ENCODE measurements around the gene DNAAF3. TPM values are rescaled to one million over a fixed set of nuclear protein-coding genes. Genes with fewer than 3 reads are reported as not detected.

DNAAF3 gene
- total RNA-seq, 1 donor from 2014 or later = 12.2 TPM

Small RNA genes within 50 kb of the gene (microRNA-seq; reads per million reads assigned to microRNA genes)
- gene MIR7975 = not detected

Other genes starting within 250 kb of the DNAAF3 start
- 0.98 TPM in 1 of 2 replicates, not detected in the other for gene NLRP7, start 219.1 kb downstream of the DNAAF3 start, total RNA-seq (ENCODE audit: low replicate concordance)
- 35.6 and 65.4 TPM in 2 replicates for gene NLRP2, start 200.2 kb downstream of the DNAAF3 start, total RNA-seq (ENCODE audit: low replicate concordance)
- gene GP6, start 128.3 kb downstream of the DNAAF3 start, total RNA-seq (ENCODE audit: low replicate concordance) = 0.22 and 0.93 TPM in 2 replicates
- 37.9 and 74.9 TPM in 2 replicates for gene RDH13, start 103.5 kb downstream of the DNAAF3 start, total RNA-seq (ENCODE audit: low replicate concordance)
- gene EPS8L1, start 90.7 kb downstream of the DNAAF3 start, total RNA-seq (ENCODE audit: low replicate concordance) = 54.0 and 116 TPM in 2 replicates
- 102 and 113 TPM in 2 replicates for gene PPP1R12C, start 49.0 kb downstream of the DNAAF3 start, total RNA-seq (ENCODE audit: low replicate concordance)
- 27.6 and 83.1 TPM in 2 replicates for gene TNNT1, start 17.4 kb downstream of the DNAAF3 start, total RNA-seq (ENCODE audit: low replicate concordance)
- 2.1 and 4.3 TPM in 2 replicates for gene TNNI3, start 8.9 kb downstream of the DNAAF3 start, total RNA-seq (ENCODE audit: low replicate concordance)
- 5.0 and 9.1 TPM in 2 replicates for gene SYT5, start 13.7 kb upstream of the DNAAF3 start, total RNA-seq (ENCODE audit: low replicate concordance)
- 3.9 and 4.3 TPM in 2 replicates for gene PTPRH, start 42.9 kb upstream of the DNAAF3 start, total RNA-seq (ENCODE audit: low replicate concordance)
- 14.4 and 19.0 TPM in 2 replicates for gene TMEM86B, start 62.1 kb upstream of the DNAAF3 start, total RNA-seq (ENCODE audit: low replicate concordance)
- gene PPP6R1, start 92.4 kb upstream of the DNAAF3 start, total RNA-seq (ENCODE audit: low replicate concordance) = 71.5 and 72.3 TPM in 2 replicates
- gene HSPBP1, start 113.5 kb upstream of the DNAAF3 start, total RNA-seq (ENCODE audit: low replicate concordance) = 37.8 and 50.7 TPM in 2 replicates
- 9.8 and 32.3 TPM in 2 replicates for gene BRSK1, start 117.4 kb upstream of the DNAAF3 start, total RNA-seq (ENCODE audit: low replicate concordance)
- 1.2 and 1.6 TPM in 2 replicates for gene TMEM150B, start 158.7 kb upstream of the DNAAF3 start, total RNA-seq (ENCODE audit: low replicate concordance)
- 26.9 and 32.9 TPM in 2 replicates for gene KMT5C, start 173.3 kb upstream of the DNAAF3 start, total RNA-seq (ENCODE audit: low replicate concordance)
- gene COX6B2, start 188.1 kb upstream of the DNAAF3 start, total RNA-seq (ENCODE audit: low replicate concordance) = 0.33 and 0.87 TPM in 2 replicates
- not detected in 2 replicates for gene GARIN5B, start 196.6 kb upstream of the DNAAF3 start, total RNA-seq (ENCODE audit: low replicate concordance)
- 0.46 and 0.48 TPM in 2 replicates for gene IL11, start 203.8 kb upstream of the DNAAF3 start, total RNA-seq (ENCODE audit: low replicate concordance)
- 2.6 and 2.8 TPM in 2 replicates for gene TMEM190, start 210.2 kb upstream of the DNAAF3 start, total RNA-seq (ENCODE audit: low replicate concordance)
- 8.1 and 14.0 TPM in 2 replicates for gene TMEM238, start 217.7 kb upstream of the DNAAF3 start, total RNA-seq (ENCODE audit: low replicate concordance)
- gene RPL28, start 219.3 kb upstream of the DNAAF3 start, total RNA-seq (ENCODE audit: low replicate concordance) = 1,799 and 2,072 TPM in 2 replicates
- gene UBE2S, start 241.2 kb upstream of the DNAAF3 start, total RNA-seq (ENCODE audit: low replicate concordance) = 40.7 and 91.3 TPM in 2 replicates